Hepatocyte (in vitro differentiated cells): ENCODE data around the gene MINDY4. TPM values are rescaled to one million over a fixed set of nuclear protein-coding genes. Genes with fewer than 3 reads are reported as not detected.

Experiments used
- DNase-seq: peaks from one replicate; pipeline ENCODE4 v3.0.0-alpha.2; 2016; ENCODE audit warnings: low spot score
- H2AFZ ChIP-seq: fragments of 200-600 bp; sonication (generic); 2 replicates; pipeline ENCODE4 v1.6.0; 2016; ENCODE audit warnings: antibody characterized with exemption, mild to moderate bottlenecking
- H3K27ac ChIP-seq: fragments of 200-600 bp; sonication (generic); 2 replicates; pipeline ENCODE4 v1.5.1; 2016; ENCODE audit warnings: mild to moderate bottlenecking
- H3K27me3 ChIP-seq: fragments of 200-600 bp; sonication (generic); 2 replicates; pipeline ENCODE4 v1.6.1; 2016
- H3K36me3 ChIP-seq: fragments of 200-600 bp; sonication (generic); replicated peaks from 2 replicates; pipeline ENCODE4 v1.5.1; 2016; ENCODE audit warnings: low read depth; ENCODE audit not compliant: insufficient read depth
- H3K4me1 ChIP-seq: fragments of 200-600 bp; sonication (generic); 2 replicates; pipeline ENCODE4 v1.5.1; 2016; ENCODE audit warnings: mild to moderate bottlenecking, moderate library complexity; ENCODE audit not compliant: insufficient read depth
- H3K4me2 ChIP-seq: fragments of 200-600 bp; sonication (generic); 2 replicates; pipeline ENCODE4 v1.6.0; 2016
- H3K4me3 ChIP-seq: fragments of 200-600 bp; sonication (generic); 2 replicates; pipeline ENCODE4 v1.5.1; 2016; ENCODE audit warnings: mild to moderate bottlenecking
- H3K79me2 ChIP-seq: fragments of 200-600 bp; sonication (generic); 2 replicates; pipeline ENCODE4 v1.6.0; 2017; ENCODE audit warnings: mild to moderate bottlenecking
- H3K9me2 ChIP-seq: fragments of 200-600 bp; sonication (generic); replicated peaks from 2 replicates; pipeline ENCODE4 v1.6.0; 2017; ENCODE audit warnings: mild to moderate bottlenecking; ENCODE audit not compliant: insufficient read depth
- H3K9me3 ChIP-seq: fragments of 200-600 bp; sonication (generic); 2 replicates; pipeline ENCODE4 v1.5.1; 2016; ENCODE audit warnings: low read depth, mild to moderate bottlenecking
- H4K20me1 ChIP-seq: fragments of 200-600 bp; sonication (generic); 2 replicates; pipeline ENCODE4 v1.6.0; 2016; ENCODE audit warnings: mild to moderate bottlenecking; ENCODE audit not compliant: insufficient read depth, poor library complexity, severe bottlenecking
- CTCF ChIP-seq: fragments of 200-600 bp; sonication (generic); IDR thresholded peaks from 2 replicates; pipeline ENCODE4 v1.5.1; 2016; ENCODE audit warnings: antibody characterized with exemption, mild to moderate bottlenecking; ENCODE audit not compliant: poor library complexity
- EZH2 ChIP-seq: fragments of 200-600 bp; sonication (generic); IDR thresholded peaks from 2 replicates; pipeline ENCODE4 v1.6.1; 2016; ENCODE audit warnings: antibody characterized with exemption, mild to moderate bottlenecking, borderline replicate concordance
- EZH2phosphoT487 ChIP-seq: fragments of 200-600 bp; sonication (generic); IDR thresholded peaks from one replicate; pipeline ENCODE4 v1.6.1; 2018; ENCODE audit warnings: antibody characterized with exemption, mild to moderate bottlenecking, low read depth, moderate library complexity; ENCODE audit not compliant: unreplicated experiment, severe bottlenecking
- WGBS: methylation state at CpG from one replicate; pipeline ENCODE4 v1.1.6; 2016; ENCODE audit warnings: low lambda C conversion rate; ENCODE audit errors: missing lambda C conversion rate; 5-methylcytosine and 5-hydroxymethylcytosine counted together
- polyA plus RNA-seq: library from polyadenylated mRNA; unstranded; fragments of >200 nt; fragmentation: Nextera tagmentation; extraction: Ambion mirVana; gene quantifications from 2 replicates; pipeline ENCODE4 v1.2.1, GENCODE V29; 2016
- total RNA-seq: library from RNA; depleted of rRNA; stranded (reverse); fragments of >200 nt; gene quantifications from 2 replicates; pipeline ENCODE4 v1.2.3, GENCODE V29; 2014

MINDY4 gene
- total RNA-seq (3.1 and 6.3 TPM in 2 replicates), polyA plus RNA-seq (4.4 and 5.2 TPM in 2 replicates)

GRCh38 chr7:30771174-30771879 lies at the start of gene MINDY4:
Gene MINDY4 (plus strand): TSS chr7:30771417. CDS start chr7:30771494, 77 bp downstream.
- peak within 1 kb of the TSS; percentile 96 for H3K4me2 ChIP-seq

GRCh38 chr7:30722187-30722586 lies 49.0 kb upstream of the MINDY4 start:
- H4K20me1 ChIP-seq, result no peaks in the 10 kb centered on the region
- H3K27me3 ChIP-seq, result peaks cover 5% of the 10 kb centered on the region
- no peaks in the 10 kb centered on the region for H3K36me3 ChIP-seq
- H3K79me2 ChIP-seq, result no peaks in the 10 kb centered on the region
- no peak overlapping the region for H3K4me2 ChIP-seq
- no peaks in the 10 kb centered on the region for H3K9me2 ChIP-seq
- no peak overlapping the region for H3K27ac ChIP-seq
- WGBS, result 56% methylated on average over 2 of the region's 2 CpGs
- H3K9me3 ChIP-seq, result no peaks in the 10 kb centered on the region
- H2AFZ ChIP-seq, result no peak overlapping the region
- no peaks in the 10 kb centered on the region for H3K4me1 ChIP-seq
- H3K4me3 ChIP-seq, result no peak overlapping the region
- TF ChIP-seq EZH2, result no peak
- no peak for TF ChIP-seq CTCF
- no peak for TF ChIP-seq EZH2phosphoT487
- no peak for DNase-seq

More at GRCh38 chr7:30771174-30771879, at the start of gene MINDY4:
- peak within 1 kb of the TSS; percentile 87 for H2AFZ ChIP-seq
- H3K4me1 ChIP-seq, result peaks cover 4% of the 10 kb centered on the region
- H3K27me3 ChIP-seq, result no peaks in the 10 kb centered on the region
- DNase-seq, result peak; percentile 89
- H3K79me2 ChIP-seq, result peaks cover 17% of the 10 kb centered on the region
- 2% methylated on average over 58 of the region's 62 CpGs for WGBS
- H3K36me3 ChIP-seq, result no peaks in the 10 kb centered on the region
- no peaks in the 10 kb centered on the region for H4K20me1 ChIP-seq
- H3K27ac ChIP-seq, result peak within 1 kb of the TSS; percentile 72
- no peaks in the 10 kb centered on the region for H3K9me2 ChIP-seq
- no peaks in the 10 kb centered on the region for H3K9me3 ChIP-seq
- TF ChIP-seq EZH2 (no peak), EZH2phosphoT487 (no peak), CTCF (peak; percentile 5)
- H3K4me3 ChIP-seq, result peak within 1 kb of the TSS; percentile 87

GRCh38 chr7:30722671-30723070 lies 48.5 kb upstream of the MINDY4 start:
- TF ChIP-seq EZH2, result no peak
- no peak for TF ChIP-seq CTCF
- no peak for TF ChIP-seq EZH2phosphoT487
- H3K27me3 ChIP-seq, result peaks cover 5% of the 10 kb centered on the region

More at GRCh38 chr7:30722671-30723070, 48.5 kb upstream of the MINDY4 start:
- H3K9me2 ChIP-seq, result no peaks in the 10 kb centered on the region
- H3K79me2 ChIP-seq, result no peaks in the 10 kb centered on the region
- H2AFZ ChIP-seq, result no peak overlapping the region
- H3K4me3 ChIP-seq, result no peak overlapping the region
- H3K9me3 ChIP-seq, result no peaks in the 10 kb centered on the region
- no peak overlapping the region for H3K27ac ChIP-seq
- H3K4me1 ChIP-seq, result no peaks in the 10 kb centered on the region
- no peak overlapping the region for H3K4me2 ChIP-seq
- DNase-seq, result no peak
- no peaks in the 10 kb centered on the region for H3K36me3 ChIP-seq
- no peaks in the 10 kb centered on the region for H4K20me1 ChIP-seq
